ENCODE measurements around the gene VARS1. TPM values are rescaled to one million over a fixed set of nuclear protein-coding genes. Genes with fewer than 3 reads are reported as not detected.
"Not testable (repeated sequence)": the region's sequence is repeated elsewhere in the genome, so short reads cannot be mapped to it uniquely, and the experiment has no call there.

VARS1 gene
- total RNA-seq, 4 donors from 2014 or later, result 25.4 to 50.6 (median 29.9) TPM

- H3K27ac ChIP-seq, result peak overlapping the region; percentile 89 to 98 (median 94)
- no peaks in the 10 kb centered on the region for H3K9me3 ChIP-seq
- H3K4me3 ChIP-seq, result peak overlapping the region; percentile 32 to 58
- ATAC-seq, result peak; percentile 70
- TF ChIP-seq POLR2A (IDR thresholded peaks at IDR 0.05) (peak; percentile 24 to 36), CTCF (IDR thresholded peaks at IDR 0.05) (peak in 1 of 4 experiments; percentile 5), EP300 (IDR thresholded peaks at IDR 0.05) (no peak), POLR2AphosphoS5 (IDR thresholded peaks at IDR 0.05) (peak; percentile 34)
- no peaks in the 10 kb centered on the region for H3K27me3 ChIP-seq
- WGBS, 2 donors (ENCODE audit: low coverage in 1 of 2), result 0% methylated on average over 1 to 8 of the region's 13 CpGs
- peaks cover 0 to 57% (median 26%) of the 10 kb centered on the region in 3 donors for H3K4me1 ChIP-seq
- H3K36me3 ChIP-seq, result no peaks in the 10 kb centered on the region
These were observed 31.3 kb upstream of the VARS1 start for GRCh38 chr6:31826793-31827285.

GRCh38 chr6:31825553-31825952, 30.0 kb upstream of the VARS1 start:
- Histone ChIP-seq H3K4me1 (peaks cover 0 to 55% (median 21%) of the 10 kb centered on the region in 3 donors), H3K27ac (peak overlapping the region; percentile 89 to 98 (median 94)), H3K36me3 (no peaks in the 10 kb centered on the region), H3K27me3 (no peaks in the 10 kb centered on the region), H3K9me3 (no peaks in the 10 kb centered on the region), H3K4me3 (no peak overlapping the region)
- no peak for ATAC-seq
- no peak for TF ChIP-seq POLR2A (IDR thresholded peaks at IDR 0.05)
- no peak for TF ChIP-seq EP300 (IDR thresholded peaks at IDR 0.05)
- no peak for TF ChIP-seq POLR2AphosphoS5 (IDR thresholded peaks at IDR 0.05)
- no peak for TF ChIP-seq CTCF (IDR thresholded peaks at IDR 0.05)
- WGBS, 2 donors (ENCODE audit: low coverage in 1 of 2), result 55 to 63% methylated on average over 4 of the region's 4 CpGs

- WGBS, 2 donors (ENCODE audit: low coverage in 1 of 2), result 77 to 85% methylated on average over 5 to 9 of the region's 9 CpGs
- ATAC-seq, H3K27me3 ChIP-seq, H3K36me3 ChIP-seq, H3K4me3 ChIP-seq, H3K9me3 ChIP-seq: not testable (repeated sequence)
- H3K27ac ChIP-seq, result peak overlapping the region; percentile 91 to 99 (median 96)
- H3K4me1 ChIP-seq, result peaks cover 0 to 72% (median 36%) of the 10 kb centered on the region in 3 donors
These were observed 28.1 kb upstream of the VARS1 start for GRCh38 chr6:31823592-31824196.

- H3K27me3 ChIP-seq, result no peaks in the 10 kb centered on the region
- no peaks in the 10 kb centered on the region for H3K9me3 ChIP-seq
- WGBS, 2 donors (ENCODE audit: low coverage in 1 of 2), result 0 to 1% methylated on average over 9 to 19 of the region's 25 CpGs
- TF ChIP-seq CTCF (IDR thresholded peaks at IDR 0.05) (no peak), POLR2A (IDR thresholded peaks at IDR 0.05) (peak; percentile 50 to 58), POLR2AphosphoS5 (IDR thresholded peaks at IDR 0.05) (peak; percentile 94), EP300 (IDR thresholded peaks at IDR 0.05) (no peak)
- H3K4me3 ChIP-seq, result peak overlapping the region; percentile 58 to 61
- peak overlapping the region; percentile 91 to 99 (median 96) for H3K27ac ChIP-seq
- H3K36me3 ChIP-seq, result no peaks in the 10 kb centered on the region
- peak; percentile 76 for ATAC-seq
- H3K4me1 ChIP-seq, result peaks cover 0 to 84% (median 39%) of the 10 kb centered on the region in 3 donors
These were observed 26.7 kb upstream of the VARS1 start for GRCh38 chr6:31822036-31822821.

- 2 to 5% methylated on average over 15 to 31 of the region's 39 CpGs for WGBS, 2 donors (ENCODE audit: low coverage in 1 of 2)
- Histone ChIP-seq H3K27ac (peak overlapping the region; percentile 91 to 99 (median 96)), H3K27me3 (no peaks in the 10 kb centered on the region), H3K4me1 (peaks cover 0 to 81% (median 39%) of the 10 kb centered on the region in 3 donors), H3K9me3 (no peaks in the 10 kb centered on the region), H3K4me3 (peak overlapping the region; percentile 58 to 61), H3K36me3 (no peaks in the 10 kb centered on the region)
- TF ChIP-seq POLR2A (IDR thresholded peaks at IDR 0.05), result peak in 1 of 2 donors; percentile 8
- peak; percentile 20 for TF ChIP-seq POLR2AphosphoS5 (IDR thresholded peaks at IDR 0.05)
- TF ChIP-seq CTCF (IDR thresholded peaks at IDR 0.05), result no peak
- no peak for TF ChIP-seq EP300 (IDR thresholded peaks at IDR 0.05)
- ATAC-seq, result peak; percentile 32
These were observed 25.9 kb upstream of the VARS1 start for GRCh38 chr6:31821301-31822035.

GRCh38 chr6:31820399-31820798, 24.8 kb upstream of the VARS1 start:
- 72 to 88% methylated on average over 3 to 6 of the region's 10 CpGs for WGBS, 2 donors (ENCODE audit: low coverage in 1 of 2)
- not testable (repeated sequence) for H3K27me3 ChIP-seq, H3K36me3 ChIP-seq, H3K4me3 ChIP-seq, H3K9me3 ChIP-seq, ATAC-seq
- Histone ChIP-seq H3K4me1 (peaks cover 0 to 70% (median 31%) of the 10 kb centered on the region in 3 donors), H3K27ac (peak overlapping the region; percentile 91 to 99 (median 96))

Measured in gastroesophageal sphincter (tissue), 4 donors.